Omental fat pad (tissue), 4 donors: ENCODE results near the gene IL18R1. TPM values are rescaled to one million over a fixed set of nuclear protein-coding genes. Genes with fewer than 3 reads are reported as not detected.

ENCODE experiments used
- ATAC-seq: fragments of 150-250 bp; one replicate; pipeline ENCODE4 v1.9.1; 2016; ENCODE audit warnings: mild to moderate bottlenecking, moderate library complexity; ENCODE audit not compliant: low FRiP score
- DNase-seq: peaks from one replicate; pipeline ENCODE4 v3.0.0-alpha.2; 2019; ENCODE audit warnings: low spot score
- total RNA-seq, 4 donors: library from RNA; depleted of rRNA; stranded (reverse); fragments of >200 nt; gene quantifications; one replicate each; pipeline ENCODE4 v1.1.0, GENCODE V29; 2016
- TF ChIP-seq, protein P1 (sequence below), 3 donors: fragments of 450-650 bp; IDR thresholded peaks; one replicate each; pipeline ENCODE4 v1.5.1; 2016 to 2017; ENCODE audit warnings: antibody characterized with exemption in 3 of 3, mild to moderate bottlenecking in 3 of 3, moderate library complexity in 2 of 3

The IL18R1 gene
- 10 to 100 TPM in 3 of 4 donors, 1 to 10 TPM in 1; 5.8 to 51.9 (median 24.4) TPM for total RNA-seq

DNA sequence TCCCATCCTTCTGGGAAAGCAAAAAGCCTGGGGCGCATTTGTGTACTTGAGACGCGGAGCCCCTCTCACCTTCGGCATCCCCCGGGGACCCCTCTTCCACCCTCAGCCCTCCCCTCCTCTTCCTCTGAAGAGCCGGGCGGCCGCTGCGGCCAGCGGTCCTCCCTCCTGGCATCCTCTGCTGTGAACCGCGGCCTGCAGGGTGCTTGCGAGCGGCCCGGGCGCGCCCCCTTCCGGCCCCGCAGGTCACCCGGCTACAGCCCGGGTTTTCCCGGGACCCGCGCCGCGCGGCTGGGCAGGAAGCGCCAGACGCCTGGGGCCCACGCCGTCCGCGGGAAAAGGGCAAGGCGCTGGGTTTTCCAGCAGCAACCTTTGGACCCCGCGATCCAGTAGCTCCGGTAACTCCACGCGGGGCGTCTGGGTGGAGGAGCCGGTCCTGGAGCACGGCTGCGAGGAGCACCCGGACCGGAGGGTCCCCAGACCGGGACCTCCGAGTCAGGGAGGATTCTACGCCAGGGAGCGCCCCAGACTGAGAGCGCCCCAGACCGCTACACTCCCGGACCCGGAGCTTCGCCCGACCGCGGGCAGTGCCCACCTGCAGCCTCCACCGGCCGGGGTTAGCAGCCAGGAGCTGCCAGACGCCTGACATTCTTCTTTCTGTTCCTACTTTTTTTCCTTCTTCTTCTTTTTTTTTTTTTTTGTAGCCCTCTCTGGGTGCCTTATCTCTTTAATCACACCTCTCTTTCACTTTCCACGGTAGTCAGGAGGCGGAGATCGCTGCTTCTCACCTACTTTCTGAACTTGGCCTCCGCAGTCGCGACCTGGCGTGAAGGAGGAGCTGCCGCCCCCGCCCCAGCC lies at the start of gene IL18R1:
Gene IL18R1, plus strand, starts transcription at position 271 of the 855 bp plus-strand sequence. CDS start 6,865 bp downstream, outside the sequence.
- peak; percentile 98 for ATAC-seq
- TF ChIP-seq, protein P1, sequence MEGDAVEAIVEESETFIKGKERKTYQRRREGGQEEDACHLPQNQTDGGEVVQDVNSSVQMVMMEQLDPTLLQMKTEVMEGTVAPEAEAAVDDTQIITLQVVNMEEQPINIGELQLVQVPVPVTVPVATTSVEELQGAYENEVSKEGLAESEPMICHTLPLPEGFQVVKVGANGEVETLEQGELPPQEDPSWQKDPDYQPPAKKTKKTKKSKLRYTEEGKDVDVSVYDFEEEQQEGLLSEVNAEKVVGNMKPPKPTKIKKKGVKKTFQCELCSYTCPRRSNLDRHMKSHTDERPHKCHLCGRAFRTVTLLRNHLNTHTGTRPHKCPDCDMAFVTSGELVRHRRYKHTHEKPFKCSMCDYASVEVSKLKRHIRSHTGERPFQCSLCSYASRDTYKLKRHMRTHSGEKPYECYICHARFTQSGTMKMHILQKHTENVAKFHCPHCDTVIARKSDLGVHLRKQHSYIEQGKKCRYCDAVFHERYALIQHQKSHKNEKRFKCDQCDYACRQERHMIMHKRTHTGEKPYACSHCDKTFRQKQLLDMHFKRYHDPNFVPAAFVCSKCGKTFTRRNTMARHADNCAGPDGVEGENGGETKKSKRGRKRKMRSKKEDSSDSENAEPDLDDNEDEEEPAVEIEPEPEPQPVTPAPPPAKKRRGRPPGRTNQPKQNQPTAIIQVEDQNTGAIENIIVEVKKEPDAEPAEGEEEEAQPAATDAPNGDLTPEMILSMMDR (IDR thresholded peaks at IDR 0.05), result peak in 2 of 3 donors; percentile 61 to 75
- DNase-seq, result peak; percentile 40

- TF ChIP-seq, protein P1 (IDR thresholded peaks at IDR 0.05), result no peak
- ATAC-seq, result no peak
- no peak for DNase-seq
Observed at GRCh38 chr2:102306125-102306524, 49.5 kb upstream of the IL18R1 start.

GRCh38 chr2:102310964-102311640 lies 44.5 kb upstream of the IL18R1 start, which contains the start of gene IL1RL1:
IL1RL1 (plus strand) TSS chr2:102311563; CDS start chr2:102338265, 26,702 bp downstream.
- no peak for ATAC-seq

GRCh38 chr2:102313025-102313424 lies 42.6 kb upstream of the IL18R1 start:
- TF ChIP-seq, protein P1 (IDR thresholded peaks at IDR 0.05), result no peak
- ATAC-seq, result no peak
- DNase-seq, result no peak

More at GRCh38 chr2:102310964-102311640, 44.5 kb upstream of the IL18R1 start, which contains the start of gene IL1RL1:
- TF ChIP-seq, protein P1 (IDR thresholded peaks at IDR 0.05), result no peak
- DNase-seq, result no peak

DNA sequence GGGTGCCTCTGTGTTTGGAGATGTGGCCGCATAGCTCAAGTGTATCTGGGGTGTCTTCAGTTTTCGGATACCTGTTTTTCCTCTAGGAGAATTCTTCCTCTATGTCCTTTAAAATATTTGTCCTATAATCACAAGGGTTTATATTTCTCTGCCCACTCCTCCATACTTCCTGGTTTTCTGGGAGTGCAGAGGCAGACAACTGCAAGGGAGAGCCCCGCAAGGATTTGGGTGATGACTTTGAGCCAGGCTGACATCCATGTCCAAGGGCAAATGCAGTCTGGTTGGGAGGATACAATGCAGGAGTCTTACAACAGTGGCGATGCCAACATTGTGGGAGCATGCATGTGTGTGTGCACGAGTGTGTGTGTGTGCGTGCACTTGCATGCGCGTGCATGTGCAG lies 42.1 kb upstream of the IL18R1 start:
- ATAC-seq, result no peak
- TF ChIP-seq, protein P1 (IDR thresholded peaks at IDR 0.05), result no peak
- no peak for DNase-seq

DNA sequence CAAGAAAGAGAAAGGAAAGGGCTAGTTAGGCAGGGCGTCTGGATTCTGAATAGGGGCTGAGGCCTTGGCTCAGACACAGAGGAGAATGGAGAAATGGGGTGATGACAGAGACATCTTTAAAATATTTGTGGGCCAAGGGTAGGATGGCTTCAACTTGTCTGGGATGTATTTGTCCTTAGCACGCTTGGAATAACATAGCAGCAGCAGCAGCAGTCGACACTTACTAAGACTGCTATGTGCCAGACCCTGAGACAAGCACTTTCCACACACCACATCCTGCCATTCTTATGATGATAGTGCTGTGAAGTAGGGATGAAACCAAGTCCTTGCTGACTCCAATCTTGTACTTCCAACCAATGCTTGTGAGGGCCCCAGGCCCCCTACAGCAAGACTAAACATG lies 41.6 kb upstream of the IL18R1 start:
- DNase-seq (no peak), ATAC-seq (no peak)
- TF ChIP-seq, protein P1 (IDR thresholded peaks at IDR 0.05), result no peak
